Body of pancreas (tissue), 4 donors: ENCODE measurements around the gene SLC16A12. TPM values are rescaled to one million over a fixed set of nuclear protein-coding genes. Genes with fewer than 3 reads are reported as not detected.
A peak's percentile ranks its signal among the peaks of the same experiment; 100 is the strongest.

Experiments
- ATAC-seq: fragments of 150-250 bp; one replicate; pipeline ENCODE4 v1.9.1; 2016
- DNase-seq, 4 donors: peaks; one replicate each; pipeline ENCODE4 v3.0.0-alpha.2; 2019
- H3K27ac ChIP-seq, 4 donors: fragments of 200-600 bp; sonication (generic); 1 replicate in 3 of 4; 2 replicates in 1 of 4; pipeline versions ENCODE4 v1.5.1 to v1.6.1; 2016 to 2019; ENCODE audit warnings: mild to moderate bottlenecking in 1 of 4, mixed read lengths in 1 of 4, moderate library complexity in 1 of 4
- H3K27me3 ChIP-seq, 2 donors: fragments of 200-600 bp; sonication (generic); one replicate each; pipeline ENCODE4 v1.6.0; 2016; ENCODE audit warnings: mild to moderate bottlenecking in 1 of 2
- H3K36me3 ChIP-seq, 2 donors: fragments of 200-600 bp; sonication (generic); replicated peaks in 1 of 2; 2 replicates each; pipeline ENCODE4 v1.5.1; 2016; ENCODE audit warnings: low read depth in 2 of 2; ENCODE audit not compliant: insufficient read depth in 1 of 2
- H3K4me1 ChIP-seq: fragments of 200-600 bp; sonication (generic); one replicate; pipeline ENCODE4 v1.6.0; 2016
- H3K4me3 ChIP-seq, 2 donors: fragments of 200-600 bp; sonication (generic); 1 replicate in 1 of 2; 2 replicates in 1 of 2; pipeline ENCODE4 v1.5.1; 2016 to 2019
- H3K9me3 ChIP-seq, 3 donors: fragments of 200-600 bp; sonication (generic); 1 replicate in 2 of 3; 2 replicates in 1 of 3; pipeline ENCODE4 v1.5.1; 2016
- POLR2A ChIP-seq, 3 donors: fragments of 450-650 bp; IDR thresholded peaks; one replicate each; pipeline ENCODE4 v1.6.1; 2016; ENCODE audit warnings: antibody characterized with exemption in 3 of 3, mild to moderate bottlenecking in 2 of 3
- WGBS, 2 donors: methylation state at CpG; one replicate each; pipeline ENCODE4 v1.1.5; 2017; 5-methylcytosine and 5-hydroxymethylcytosine counted together
- intact Hi-C: fragments of 100-400 bp; cut with DNase I; formaldehyde crosslinking; loops from one replicate; pipeline ENCODE4 v1.15.1; 2023
- total RNA-seq, 2 donors: library from RNA; depleted of rRNA; stranded (reverse); fragments of >200 nt; gene quantifications; one replicate each; pipeline ENCODE4 v1.1.0, GENCODE V29; 2016
- TF ChIP-seq, protein P1 (sequence below), 7 experiments: fragments of 450-650 bp in 4 of 7; fragments of 200-600 bp in 3 of 7; sonication (generic) in 3 of 7; IDR thresholded peaks; one replicate each; pipeline ENCODE4 v1.5.1; 2016 to 2019; ENCODE audit warnings: antibody characterized with exemption in 7 of 7

SLC16A12 gene
- total RNA-seq, 2 donors from 2014 or later: 19.5 to 26.7 TPM

DNA sequence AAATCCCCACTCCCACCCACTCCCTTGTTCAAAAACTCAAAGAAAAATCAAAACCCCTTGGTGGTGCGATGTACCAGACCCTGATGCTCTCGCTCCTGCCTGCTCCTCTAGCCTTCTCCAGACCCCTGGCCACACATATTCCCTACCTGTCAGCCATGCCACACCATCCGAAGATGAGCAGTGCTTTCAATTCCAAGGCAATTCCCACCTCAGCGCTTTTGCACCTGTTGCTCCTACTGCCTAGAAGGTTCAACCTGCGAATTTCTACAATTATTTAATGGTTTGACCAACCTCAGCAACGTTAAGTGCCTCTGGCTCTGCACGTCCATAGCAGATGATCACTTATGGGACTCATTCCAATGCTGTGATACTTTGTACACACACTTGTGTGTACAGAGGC is 11.1 kb downstream of the SLC16A12 start:
- Histone ChIP-seq H3K4me1 (peaks cover 89% of the 10 kb centered on the region), H3K27ac (peak overlapping the region; percentile 12 to 96 (median 90)), H3K36me3 (no peaks in the 10 kb centered on the region), H3K9me3 (no peaks in the 10 kb centered on the region), H3K4me3 (no peak overlapping the region), H3K27me3 (no peaks in the 10 kb centered on the region)
- 69 to 76% methylated on average over 7 of the region's 7 CpGs for WGBS, 2 donors
- DNase-seq (no peak), ATAC-seq (no peak)
- intact Hi-C loops: no loop called here
- no peak for TF ChIP-seq POLR2A (IDR thresholded peaks at IDR 0.05)

DNA sequence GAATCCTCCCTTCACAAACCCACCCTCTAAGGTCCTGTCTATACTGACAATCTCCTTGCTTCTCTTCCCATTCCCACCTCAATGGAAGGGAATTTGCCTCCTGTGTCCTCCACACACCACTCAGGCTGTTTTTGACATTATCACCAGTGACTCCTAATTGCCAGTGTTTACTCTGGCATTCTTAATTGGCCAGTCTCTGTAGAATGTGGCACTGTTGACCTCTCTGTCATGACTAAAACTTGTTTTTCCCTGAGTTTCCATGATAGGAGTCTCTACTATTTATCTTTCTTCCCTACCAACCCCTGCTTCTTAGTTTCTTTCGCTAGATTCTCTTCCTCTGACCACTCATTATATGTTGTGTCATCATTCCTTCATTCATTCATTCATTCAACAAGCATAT is 12.1 kb downstream of the SLC16A12 start:
- WGBS, 2 donors: 44 to 47% methylated on average over 1 of the region's 1 CpG
- no peaks in the 10 kb centered on the region for H3K27me3 ChIP-seq
- no peaks in the 10 kb centered on the region for H3K36me3 ChIP-seq
- peak; percentile 53 for ATAC-seq
- no peak overlapping the region for H3K4me3 ChIP-seq
- no peaks in the 10 kb centered on the region for H3K9me3 ChIP-seq
- intact Hi-C loops: no loop called here
- TF ChIP-seq POLR2A (IDR thresholded peaks at IDR 0.05): no peak
- TF ChIP-seq, protein P1, sequence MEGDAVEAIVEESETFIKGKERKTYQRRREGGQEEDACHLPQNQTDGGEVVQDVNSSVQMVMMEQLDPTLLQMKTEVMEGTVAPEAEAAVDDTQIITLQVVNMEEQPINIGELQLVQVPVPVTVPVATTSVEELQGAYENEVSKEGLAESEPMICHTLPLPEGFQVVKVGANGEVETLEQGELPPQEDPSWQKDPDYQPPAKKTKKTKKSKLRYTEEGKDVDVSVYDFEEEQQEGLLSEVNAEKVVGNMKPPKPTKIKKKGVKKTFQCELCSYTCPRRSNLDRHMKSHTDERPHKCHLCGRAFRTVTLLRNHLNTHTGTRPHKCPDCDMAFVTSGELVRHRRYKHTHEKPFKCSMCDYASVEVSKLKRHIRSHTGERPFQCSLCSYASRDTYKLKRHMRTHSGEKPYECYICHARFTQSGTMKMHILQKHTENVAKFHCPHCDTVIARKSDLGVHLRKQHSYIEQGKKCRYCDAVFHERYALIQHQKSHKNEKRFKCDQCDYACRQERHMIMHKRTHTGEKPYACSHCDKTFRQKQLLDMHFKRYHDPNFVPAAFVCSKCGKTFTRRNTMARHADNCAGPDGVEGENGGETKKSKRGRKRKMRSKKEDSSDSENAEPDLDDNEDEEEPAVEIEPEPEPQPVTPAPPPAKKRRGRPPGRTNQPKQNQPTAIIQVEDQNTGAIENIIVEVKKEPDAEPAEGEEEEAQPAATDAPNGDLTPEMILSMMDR (IDR thresholded peaks at IDR 0.05): no peak
- DNase-seq: no peak
- H3K27ac ChIP-seq: peak overlapping the region; percentile 46 to 96 (median 90)
- peaks cover 95% of the 10 kb centered on the region for H3K4me1 ChIP-seq

DNA sequence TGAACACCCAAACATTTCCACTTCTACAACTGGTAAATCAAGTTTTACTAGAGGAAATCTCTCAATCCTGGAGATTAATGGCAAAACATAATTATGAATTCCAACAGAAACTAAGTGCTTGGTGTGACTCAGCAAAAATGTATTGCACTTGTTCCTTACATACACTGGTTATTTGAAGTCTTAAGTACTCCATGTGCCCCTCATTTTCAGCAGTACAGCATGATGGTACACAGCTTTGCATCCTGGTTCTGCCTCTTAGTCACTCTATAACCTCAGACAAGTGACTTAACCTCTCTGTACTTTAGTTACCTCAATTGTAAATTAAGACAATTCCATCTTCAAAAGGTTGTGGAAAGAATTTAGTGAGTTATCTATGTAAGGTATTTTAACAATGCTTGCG is 12.9 kb downstream of the SLC16A12 start:
- Histone ChIP-seq H3K27ac (peak overlapping the region; percentile 42 to 96 (median 90)), H3K9me3 (no peaks in the 10 kb centered on the region), H3K27me3 (no peaks in the 10 kb centered on the region), H3K4me3 (no peak overlapping the region), H3K36me3 (no peaks in the 10 kb centered on the region), H3K4me1 (peaks cover 97% of the 10 kb centered on the region)
- intact Hi-C loops: no loop called here
- 81 to 86% methylated on average over 1 of the region's 1 CpG for WGBS, 2 donors
- no peak for DNase-seq
- TF ChIP-seq, protein P1 (IDR thresholded peaks at IDR 0.05): no peak
- TF ChIP-seq POLR2A (IDR thresholded peaks at IDR 0.05): no peak
- ATAC-seq: no peak

DNA sequence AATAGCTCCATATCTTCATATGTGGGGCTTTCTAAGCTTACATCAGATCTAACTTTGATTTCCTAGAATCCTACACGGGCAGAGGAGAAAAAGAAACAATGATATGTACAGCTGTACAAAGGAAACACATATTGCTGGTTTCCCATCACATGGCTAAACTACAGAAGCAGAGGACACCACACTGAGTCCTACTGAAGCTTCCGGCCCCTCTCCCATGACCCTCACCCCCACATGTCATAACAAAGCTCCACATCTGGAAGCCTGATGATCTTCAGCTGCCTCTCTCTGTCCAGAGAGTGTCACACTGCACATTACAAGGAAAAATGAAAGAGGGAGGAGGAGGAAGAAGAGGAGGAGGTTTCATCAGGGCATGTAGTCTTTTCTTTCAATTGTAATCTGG is 14.0 kb downstream of the SLC16A12 start:
- no peaks in the 10 kb centered on the region for H3K36me3 ChIP-seq
- ATAC-seq: no peak
- intact Hi-C loops: no loop called here
- no peaks in the 10 kb centered on the region for H3K27me3 ChIP-seq
- H3K9me3 ChIP-seq: no peaks in the 10 kb centered on the region
- peaks cover 97% of the 10 kb centered on the region for H3K4me1 ChIP-seq
- peak overlapping the region; percentile 48 to 96 (median 90) for H3K27ac ChIP-seq
- TF ChIP-seq, protein P1 (IDR thresholded peaks at IDR 0.05): no peak
- no peak for TF ChIP-seq POLR2A (IDR thresholded peaks at IDR 0.05)
- no peak for DNase-seq
- H3K4me3 ChIP-seq: no peak overlapping the region
- WGBS, 2 donors: 37 to 38% methylated on average over 2 of the region's 2 CpGs

DNA sequence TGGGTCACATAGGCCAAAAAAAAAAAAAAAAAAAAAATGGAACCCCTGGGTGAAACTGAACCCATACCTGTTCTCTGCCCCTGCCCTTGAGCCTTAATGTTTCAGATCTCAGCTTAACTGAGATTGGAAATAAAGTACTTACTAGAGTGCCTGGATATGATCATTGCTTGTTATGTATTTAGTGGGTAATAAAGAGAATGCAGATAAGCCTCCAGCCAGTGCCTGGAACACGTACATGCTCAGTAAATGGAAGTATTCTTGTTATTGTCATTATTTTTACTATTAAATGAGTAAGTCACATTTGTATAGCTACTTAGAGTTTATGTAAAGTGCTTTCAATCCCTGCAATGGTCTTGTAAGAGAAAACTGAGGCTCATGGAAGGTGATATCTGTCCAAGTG is 14.7 kb downstream of the SLC16A12 start:
- no peak for TF ChIP-seq POLR2A (IDR thresholded peaks at IDR 0.05)
- TF ChIP-seq, protein P1 (IDR thresholded peaks at IDR 0.05): no peak
- H3K9me3 ChIP-seq: no peaks in the 10 kb centered on the region
- intact Hi-C loops: no loop called here
- H3K27me3 ChIP-seq: no peaks in the 10 kb centered on the region
- H3K4me1 ChIP-seq: peaks cover 97% of the 10 kb centered on the region
- DNase-seq (no peak), ATAC-seq (no peak)
- H3K36me3 ChIP-seq: no peaks in the 10 kb centered on the region
- peak overlapping the region; percentile 48 to 96 (median 90) for H3K27ac ChIP-seq
- 50 to 52% methylated on average over 1 of the region's 1 CpG for WGBS, 2 donors
- no peak overlapping the region for H3K4me3 ChIP-seq
